GM12875 (cell line): Measurements from ENCODE around the gene LRRC30.

Experiments
- H3K4me3 ChIP-seq: one replicate; pipeline ENCODE4 v1.5.1; 2011; ENCODE audit warnings: low read depth, low read length, control low read depth
- CTCF ChIP-seq: IDR thresholded peaks from 2 replicates; pipeline ENCODE4 v1.5.1; 2011; ENCODE audit warnings: low read depth, mild to moderate bottlenecking, control low read depth, inconsistent platforms, low read length, moderate library complexity, borderline replicate concordance; ENCODE audit not compliant: insufficient read depth

The LRRC30 gene

DNA sequence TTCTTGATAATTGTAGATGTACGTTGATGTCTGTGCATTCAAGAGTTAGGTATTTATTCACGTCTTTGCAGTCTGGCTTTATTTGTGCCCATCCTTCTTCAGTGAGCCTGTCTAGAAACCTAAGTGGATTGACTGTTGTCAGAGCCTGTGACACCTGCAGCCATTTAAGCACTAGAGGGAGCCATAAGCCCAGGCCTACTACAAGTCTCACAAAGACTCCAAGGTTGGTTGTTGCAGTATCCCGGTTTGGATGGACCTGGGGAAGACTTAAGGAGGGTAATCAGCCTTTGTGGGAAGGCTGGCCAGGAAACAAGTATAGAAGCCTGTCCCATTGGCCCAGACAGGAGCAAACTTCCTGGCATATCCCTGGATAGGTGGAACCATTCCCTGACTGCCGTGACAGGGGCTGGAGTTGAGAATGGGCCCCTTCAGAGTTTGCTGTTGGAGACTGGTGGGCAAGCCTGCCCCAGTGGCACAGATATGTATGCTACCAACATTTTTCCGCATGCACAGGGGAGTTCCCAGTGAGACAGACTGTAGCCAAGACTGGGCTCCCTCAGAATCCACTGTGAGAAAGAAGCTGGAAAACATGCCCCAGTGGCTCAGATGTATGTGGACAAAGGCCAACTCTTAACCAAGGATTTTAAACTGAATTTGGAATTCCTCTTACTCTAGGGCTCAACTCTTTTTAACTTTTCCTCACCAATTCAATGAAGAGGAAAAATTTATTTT lies 9.3 kb upstream of the LRRC30 start:
- no peak overlapping the region for H3K4me3 ChIP-seq
- TF ChIP-seq CTCF = no peak

DNA sequence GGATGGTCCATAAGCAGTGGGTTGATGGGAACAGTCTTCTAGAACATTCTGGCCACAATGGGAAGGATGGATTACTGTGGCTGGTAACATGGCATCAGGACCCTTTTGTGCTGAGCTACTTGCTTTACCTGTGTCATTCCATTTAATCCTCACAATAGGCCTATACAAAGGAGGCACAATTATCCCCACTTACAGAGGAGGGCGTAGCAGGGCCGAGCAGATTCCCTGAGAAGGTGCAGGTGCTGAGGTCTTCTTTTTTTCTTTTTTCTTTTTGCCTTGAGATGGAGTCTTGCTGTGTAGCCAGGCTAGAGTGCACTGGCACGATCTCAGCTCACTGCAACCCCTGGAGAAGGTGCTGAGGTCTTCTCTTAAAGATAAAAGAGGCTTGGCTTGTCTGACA lies 6.7 kb upstream of the LRRC30 start:
- no peak overlapping the region for H3K4me3 ChIP-seq
- TF ChIP-seq CTCF = no peak

- no peak for TF ChIP-seq CTCF
- H3K4me3 ChIP-seq = no peak overlapping the region
These were observed 1.3 kb downstream of the LRRC30 start for GRCh38 chr18:7232218-7232617.

DNA sequence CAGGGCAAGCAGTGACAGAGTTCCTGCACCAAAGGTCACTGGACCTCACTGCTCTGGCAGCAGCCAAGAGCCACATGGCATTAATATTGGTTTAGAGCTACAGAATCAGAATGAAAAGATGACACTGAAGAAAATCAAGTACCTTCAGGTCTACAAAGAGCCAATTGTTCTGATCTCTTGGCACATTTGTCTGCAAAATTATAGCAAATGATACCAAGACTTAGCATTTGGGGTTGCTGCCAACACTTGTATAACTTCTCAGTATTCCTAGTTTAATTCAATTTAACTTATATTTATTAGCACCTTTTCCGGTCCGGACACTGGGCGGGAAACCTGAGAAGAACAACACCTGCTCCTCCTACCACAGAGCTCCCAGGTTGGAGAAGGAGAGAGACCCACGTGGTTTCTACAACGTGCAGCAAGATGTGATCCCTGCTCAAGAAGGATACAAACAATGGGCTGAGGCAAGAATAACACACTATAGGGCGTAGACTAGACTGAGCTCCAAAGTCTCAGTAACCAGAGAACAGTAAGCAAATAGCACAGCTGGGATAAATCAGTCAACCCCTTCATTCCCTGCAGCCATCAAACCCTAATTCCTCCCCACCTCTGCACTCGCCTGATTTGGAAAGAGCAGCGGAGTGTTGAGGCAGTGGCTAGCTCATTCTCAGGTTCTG lies 2.4 kb downstream of the LRRC30 start:
- H3K4me3 ChIP-seq = no peak overlapping the region
- TF ChIP-seq CTCF = no peak

- H3K4me3 ChIP-seq = no peak overlapping the region
- no peak for TF ChIP-seq CTCF
These were observed 3.2 kb downstream of the LRRC30 start for GRCh38 chr18:7234091-7234490.

DNA sequence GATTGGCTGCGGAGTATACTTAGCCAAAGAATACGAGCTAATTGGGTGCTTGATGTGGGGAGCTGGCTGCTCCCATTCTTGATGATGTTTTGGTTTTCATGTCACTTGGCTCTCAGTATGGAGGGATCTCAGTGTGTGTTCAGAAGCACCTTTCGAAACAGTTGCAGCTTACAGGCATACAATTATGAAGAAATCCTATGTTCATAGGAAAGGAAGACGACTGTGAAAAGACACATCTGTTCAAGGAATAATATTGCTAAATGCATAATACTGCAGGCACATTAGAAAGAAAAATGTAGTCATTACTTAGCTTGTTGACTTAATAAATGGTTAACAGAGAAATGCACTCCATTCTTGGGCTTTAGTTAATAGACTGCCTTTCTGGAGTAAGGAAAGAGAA lies 4.1 kb downstream of the LRRC30 start:
- no peak overlapping the region for H3K4me3 ChIP-seq
- no peak for TF ChIP-seq CTCF

DNA sequence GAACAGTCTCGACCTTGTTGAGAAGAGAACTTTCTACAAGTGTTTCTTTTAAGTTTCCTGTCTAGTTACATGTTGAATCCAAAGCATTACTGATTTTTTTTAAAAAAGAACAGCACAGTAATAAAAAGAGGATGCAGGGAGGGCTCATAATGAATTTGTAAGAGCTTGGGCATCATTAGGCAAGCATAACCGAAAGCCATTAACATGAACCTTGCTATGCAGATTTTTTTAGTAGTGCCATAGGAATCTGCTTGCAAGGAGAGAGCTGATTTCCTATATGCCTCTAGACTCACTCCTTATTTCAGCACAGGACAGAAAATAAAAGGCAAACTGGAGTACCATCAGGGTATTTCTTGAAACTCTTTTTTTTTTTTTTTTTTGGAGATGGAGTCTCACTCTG lies 5.2 kb downstream of the LRRC30 start:
- H3K4me3 ChIP-seq = no peak overlapping the region
- no peak for TF ChIP-seq CTCF
